ENCODE results near the gene CARD9.
A peak's percentile ranks its signal among the peaks of the same experiment; 100 is the strongest.

The CARD9 gene

GRCh38 chr9:136326761-136327303, 46.6 kb downstream of the CARD9 start (continued):
- TF ChIP-seq KLF9 (tag by site-specific recombination; IDR thresholded peaks at IDR 0.05; ENCODE audit: low read depth) (no peak; the same call in 1 of the 2 replicates), KLF1 (tag by site-specific recombination; IDR thresholded peaks at IDR 0.05) (0 out of 2 replicates have a peak, but pooled peaks have one; percentile 50), YY1 (tag by site-specific recombination; IDR thresholded peaks at IDR 0.05) (no peak), ZBTB10 (tag by site-specific recombination; IDR thresholded peaks at IDR 0.05) (peak; percentile 68; the same call in 1 of the 2 replicates)

GRCh38 chr9:136326061-136326760, 47.3 kb downstream of the CARD9 start:
- Histone ChIP-seq H3K27ac (ENCODE audit: extremely low read depth, low read depth, low read length) (no peak overlapping the region; the same call in 1 of the 2 replicates), H3K4me1 (ENCODE audit: control insufficient read depth, insufficient read depth, low read length) (peaks cover 8% of the 10 kb centered on the region)
- POLR2A ChIA-PET = interaction anchor here (1.1 to 1.4 kb wide), 2 partner anchors 9 to 37 kb away, joined by 3 to 15 read pairs; partner anchors contain the start of gene DNLZ

GRCh38 chr9:136325358-136325757, 48.1 kb downstream of the CARD9 start:
- POLR2A ChIA-PET = interaction anchor here (1.4 to 2.3 kb wide), 2 partner anchors 38 kb away, joined by 6 to 15 read pairs; partner anchors contain the start of gene DNLZ
- Histone ChIP-seq H3K4me1 (ENCODE audit: control insufficient read depth, insufficient read depth, low read length) (peaks cover 8% of the 10 kb centered on the region), H3K27ac (ENCODE audit: extremely low read depth, low read depth, low read length) (no peak overlapping the region), H3K9me3 (ENCODE audit: control insufficient read depth, insufficient read depth, low read depth, low read length) (no peaks in the 10 kb centered on the region), H3K4me3 (ENCODE audit: low read depth, low read length) (no peak overlapping the region), H3K36me3 (ENCODE audit: control insufficient read depth in 2 of 2, insufficient read depth in 1 of 2, low read length in 2 of 2) (no peaks in the 10 kb centered on the region)
- no peak for TF ChIP-seq ZBTB49 (tag by site-specific recombination; IDR thresholded peaks at IDR 0.05; ENCODE audit: low read depth)
- TF ChIP-seq ZNF768 (tag by site-specific recombination; IDR thresholded peaks at IDR 0.05) = peak; percentile 93
- CTCF ChIA-PET = interaction anchor here (1.2 to 1.5 kb wide), 2 partner anchors 13 to 347 kb away, joined by 4 to 7 read pairs; no protein-coding TSS in a partner anchor

More at GRCh38 chr9:136326061-136326760, 47.3 kb downstream of the CARD9 start:
- H3K4me3 ChIP-seq (ENCODE audit: low read depth, low read length) = no peak overlapping the region
- peaks cover 0 to 4% of the 10 kb centered on the region in 2 experiments; a peak in 1 of 3 replicates for H3K36me3 ChIP-seq (ENCODE audit: control insufficient read depth in 2 of 2, insufficient read depth in 1 of 2, low read length in 2 of 2)
- CTCF ChIA-PET = interaction anchor here (0.6 to 1.5 kb wide), 5 partner anchors 12 to 346 kb away, joined by 3 to 7 read pairs (median 3); no protein-coding TSS in a partner anchor
- TF ChIP-seq EGR2 (tag by site-specific recombination; IDR thresholded peaks at IDR 0.05; ENCODE audit: low read depth) = no peak
- TF ChIP-seq ZBTB17 (tag by site-specific recombination; IDR thresholded peaks at IDR 0.05) = no peak
- peak; percentile 48; the same call in 1 of the 2 replicates for TF ChIP-seq ZBTB8A (tag by site-specific recombination; IDR thresholded peaks at IDR 0.05)
- no peaks in the 10 kb centered on the region for H3K9me3 ChIP-seq (ENCODE audit: control insufficient read depth, insufficient read depth, low read depth, low read length)

- H3K36me3 ChIP-seq (ENCODE audit: control insufficient read depth in 2 of 2, insufficient read depth in 1 of 2, low read length in 2 of 2) = no peaks in the 10 kb centered on the region
- H3K4me3 ChIP-seq (ENCODE audit: low read depth, low read length) = no peak overlapping the region
- no peaks in the 10 kb centered on the region for H3K9me3 ChIP-seq (ENCODE audit: control insufficient read depth, insufficient read depth, low read depth, low read length)
- H3K4me1 ChIP-seq (ENCODE audit: control insufficient read depth, insufficient read depth, low read length) = peaks cover 8% of the 10 kb centered on the region
- ChIA-PET POLR2A (interaction anchor here (2.3 kb wide), 1 partner anchor 38 kb away, joined by 6 read pairs; the partner anchor contains the start of gene DNLZ), CTCF (interaction anchor here (0.8 to 2.3 kb wide), 5 partner anchors 11 to 186 kb away, joined by 3 to 30 read pairs (median 5); partner anchors contain the start of gene DNLZ)
- H3K27ac ChIP-seq (ENCODE audit: extremely low read depth, low read depth, low read length) = no peak overlapping the region
- TF ChIP-seq PATZ1 (tag by site-specific recombination; IDR thresholded peaks at IDR 0.05) = peak; percentile 60; the same call in 1 of the 2 replicates
- TF ChIP-seq KLF17 (tag by site-specific recombination; IDR thresholded peaks at IDR 0.05) = peak; percentile 57; the same call in 1 of the 2 replicates
- no peak for TF ChIP-seq ZBTB44 (tag by site-specific recombination; IDR thresholded peaks at IDR 0.05)
- TF ChIP-seq ZBTB8A (tag by site-specific recombination; IDR thresholded peaks at IDR 0.05) = peak; percentile 53
- no peak for TF ChIP-seq ZNF433 (tag by site-specific recombination; IDR thresholded peaks at IDR 0.05; ENCODE audit: low read depth)
Observed at GRCh38 chr9:136324501-136325300, 48.8 kb downstream of the CARD9 start.

All from HEK293 (cell line).